GM23338 (cell line): ENCODE results near the gene SORD. TPM values are rescaled to one million over a fixed set of nuclear protein-coding genes. Genes with fewer than 3 reads are reported as not detected.

Experiments
- ATAC-seq: fragments of 200-7000 bp; cut with Tn5 transposase; 3 replicates; pipeline ENCODE4 v1.9.1; 2020
- DNase-seq: peaks from one replicate; pipeline ENCODE4 v3.0.0-alpha.2; 2015; ENCODE audit warnings: low spot score
- H2AFZ ChIP-seq: fragments of 200-600 bp; sonication (generic); 2 replicates; pipeline ENCODE4 v1.8.0; 2016; ENCODE audit warnings: antibody characterized with exemption, mild to moderate bottlenecking, moderate library complexity
- H3F3A ChIP-seq: fragments of 200-600 bp; sonication (generic); replicated peaks from 2 replicates; pipeline ENCODE4 v1.8.0; 2017; ENCODE audit warnings: antibody characterized with exemption, mixed run types, low read depth
- H3K27ac ChIP-seq: fragments of 200-600 bp; sonication (generic); 2 replicates; pipeline ENCODE4 v1.6.1; 2016; ENCODE audit warnings: low read depth
- H3K27me3 ChIP-seq: fragments of 200-600 bp; sonication (generic); 2 replicates; pipeline ENCODE4 v1.8.0; 2016; ENCODE audit warnings: mild to moderate bottlenecking, mixed run types, moderate library complexity; ENCODE audit not compliant: insufficient read depth
- H3K36me3 ChIP-seq: fragments of 200-600 bp; sonication (generic); 2 replicates; pipeline ENCODE4 v1.8.0; 2016; ENCODE audit warnings: mild to moderate bottlenecking; ENCODE audit not compliant: insufficient read depth
- H3K4me1 ChIP-seq: fragments of 200-600 bp; sonication (generic); 2 replicates; pipeline ENCODE4 v1.8.0; 2016; ENCODE audit warnings: mild to moderate bottlenecking, moderate library complexity; ENCODE audit not compliant: insufficient read depth
- H3K4me2 ChIP-seq: fragments of 200-600 bp; sonication (generic); 2 replicates; pipeline ENCODE4 v1.7.1; 2017; ENCODE audit warnings: mixed run types
- H3K4me3 ChIP-seq: fragments of 200-600 bp; sonication (generic); 2 replicates; pipeline ENCODE4 v1.6.1; 2016; ENCODE audit warnings: mixed run types
- H3K79me2 ChIP-seq: fragments of 200-600 bp; sonication (generic); replicated peaks from 2 replicates; pipeline ENCODE4 v1.8.0; 2017; ENCODE audit warnings: mild to moderate bottlenecking; ENCODE audit not compliant: insufficient read depth
- H3K9me2 ChIP-seq: fragments of 200-600 bp; sonication (generic); 2 replicates; pipeline ENCODE4 v1.8.0; 2017; ENCODE audit not compliant: insufficient read depth
- H4K20me1 ChIP-seq: fragments of 200-600 bp; sonication (generic); replicated peaks from 2 replicates; pipeline ENCODE4 v1.8.0; 2017; ENCODE audit warnings: mild to moderate bottlenecking; ENCODE audit not compliant: insufficient read depth
- H3K27ac Mint-ChIP-seq: 2 replicates; pipeline ENCODE4 v1.8.0; 2020; ENCODE audit warnings: inconsistent platforms, mild to moderate bottlenecking, moderate library complexity, mixed read lengths
- H3K27me3 Mint-ChIP-seq: 3 replicates; pipeline ENCODE4 v1.8.0; 2022; ENCODE audit warnings: low read depth, mild to moderate bottlenecking, moderate library complexity, mixed read lengths, inconsistent platforms; ENCODE audit not compliant: insufficient read depth, poor library complexity
- H3K36me3 Mint-ChIP-seq: 3 replicates; pipeline ENCODE4 v1.8.0; 2021; ENCODE audit warnings: low read depth, mild to moderate bottlenecking, inconsistent platforms, moderate library complexity, mixed read lengths
- H3K4me1 Mint-ChIP-seq: 3 replicates; pipeline ENCODE4 v1.8.0; 2020; ENCODE audit warnings: mild to moderate bottlenecking, inconsistent platforms, mixed read lengths
- H3K4me3 Mint-ChIP-seq: 3 replicates; pipeline ENCODE4 v1.8.0; 2021; ENCODE audit warnings: moderate library complexity, mild to moderate bottlenecking, inconsistent platforms, mixed read lengths
- H3K9me3 Mint-ChIP-seq: 3 replicates; pipeline ENCODE4 v1.8.0; 2020; ENCODE audit warnings: moderate library complexity, mild to moderate bottlenecking, inconsistent platforms, mixed read lengths
- ETS1 ChIP-seq: IDR thresholded peaks from 2 replicates; pipeline ENCODE4 v1.6.1; 2016; ENCODE audit warnings: antibody characterized with exemption
- EZH2 ChIP-seq: fragments of 200-600 bp; sonication (generic); IDR thresholded peaks from one replicate; pipeline ENCODE4 v1.8.0; 2017; ENCODE audit warnings: antibody characterized with exemption, mild to moderate bottlenecking, low read depth; ENCODE audit not compliant: unreplicated experiment
- EZH2phosphoT487 ChIP-seq: fragments of 200-600 bp; sonication (generic); IDR thresholded peaks from one replicate; pipeline ENCODE4 v1.8.1; 2018; ENCODE audit warnings: antibody characterized with exemption; ENCODE audit not compliant: unreplicated experiment
- JUNB ChIP-seq: IDR thresholded peaks from one replicate; pipeline ENCODE4 v1.6.1; 2016; ENCODE audit warnings: antibody characterized with exemption; ENCODE audit not compliant: unreplicated experiment
- NANOG ChIP-seq: IDR thresholded peaks from 2 replicates; pipeline ENCODE4 v1.6.1; 2016; ENCODE audit warnings: antibody characterized with exemption, borderline replicate concordance
- POLR2AphosphoS5 ChIP-seq: IDR thresholded peaks from 2 replicates; pipeline ENCODE4 v1.6.1; 2016; ENCODE audit warnings: antibody characterized with exemption, low read depth
- STAT1 ChIP-seq: IDR thresholded peaks from one replicate; pipeline ENCODE4 v1.6.1; 2016; ENCODE audit warnings: antibody characterized with exemption; ENCODE audit not compliant: unreplicated experiment
- ZNF114 ChIP-seq: fragments of 250-450 bp; sonication (Bioruptor Pico); IDR thresholded peaks from 2 replicates; pipeline ENCODE4 v1.5.0; 2020; ENCODE audit warnings: mild to moderate bottlenecking, moderate library complexity
- ZNF331 ChIP-seq: fragments of 250-450 bp; sonication (Bioruptor Pico); IDR thresholded peaks from 2 replicates; pipeline ENCODE4 v1.5.0; 2020; ENCODE audit warnings: low read depth, mild to moderate bottlenecking, moderate library complexity
- polyA plus RNA-seq: library from polyadenylated mRNA; unstranded; fragments of >200 nt; fragmentation: Nextera tagmentation; extraction: Ambion mirVana; gene quantifications from 2 replicates; pipeline ENCODE4 v1.2.1, GENCODE V29; 2016
- total RNA-seq: library from RNA; depleted of rRNA; stranded (reverse); fragments of >200 nt; shearing (Covaris generic); gene quantifications from 2 replicates; pipeline ENCODE4 v1.2.3, GENCODE V29; 2014
- TF ChIP-seq, protein P1 (sequence below): IDR thresholded peaks from one replicate; pipeline ENCODE4 v1.6.1; 2018; ENCODE audit warnings: antibody characterized with exemption; ENCODE audit not compliant: unreplicated experiment
- TF ChIP-seq, protein P2 (sequence below), 2 experiments: fragments of 200-600 bp in 1 of 2; sonication (generic) in 1 of 2; conservative IDR thresholded peaks; 2 replicates each; pipeline versions ENCODE4 v1.5.1 to v1.6.1; 2016 to 2017; ENCODE audit warnings: antibody characterized with exemption in 2 of 2, low read depth in 2 of 2, mild to moderate bottlenecking in 2 of 2, moderate library complexity in 1 of 2

Gene SORD
- total and polyA plus RNA-seq, 2 experiments from 2014 or later = 12.5 to 55.0 TPM

GRCh38 chr15:45112591-45113379, 89.8 kb downstream of the SORD start (continued):
- TF ChIP-seq, protein P1, sequence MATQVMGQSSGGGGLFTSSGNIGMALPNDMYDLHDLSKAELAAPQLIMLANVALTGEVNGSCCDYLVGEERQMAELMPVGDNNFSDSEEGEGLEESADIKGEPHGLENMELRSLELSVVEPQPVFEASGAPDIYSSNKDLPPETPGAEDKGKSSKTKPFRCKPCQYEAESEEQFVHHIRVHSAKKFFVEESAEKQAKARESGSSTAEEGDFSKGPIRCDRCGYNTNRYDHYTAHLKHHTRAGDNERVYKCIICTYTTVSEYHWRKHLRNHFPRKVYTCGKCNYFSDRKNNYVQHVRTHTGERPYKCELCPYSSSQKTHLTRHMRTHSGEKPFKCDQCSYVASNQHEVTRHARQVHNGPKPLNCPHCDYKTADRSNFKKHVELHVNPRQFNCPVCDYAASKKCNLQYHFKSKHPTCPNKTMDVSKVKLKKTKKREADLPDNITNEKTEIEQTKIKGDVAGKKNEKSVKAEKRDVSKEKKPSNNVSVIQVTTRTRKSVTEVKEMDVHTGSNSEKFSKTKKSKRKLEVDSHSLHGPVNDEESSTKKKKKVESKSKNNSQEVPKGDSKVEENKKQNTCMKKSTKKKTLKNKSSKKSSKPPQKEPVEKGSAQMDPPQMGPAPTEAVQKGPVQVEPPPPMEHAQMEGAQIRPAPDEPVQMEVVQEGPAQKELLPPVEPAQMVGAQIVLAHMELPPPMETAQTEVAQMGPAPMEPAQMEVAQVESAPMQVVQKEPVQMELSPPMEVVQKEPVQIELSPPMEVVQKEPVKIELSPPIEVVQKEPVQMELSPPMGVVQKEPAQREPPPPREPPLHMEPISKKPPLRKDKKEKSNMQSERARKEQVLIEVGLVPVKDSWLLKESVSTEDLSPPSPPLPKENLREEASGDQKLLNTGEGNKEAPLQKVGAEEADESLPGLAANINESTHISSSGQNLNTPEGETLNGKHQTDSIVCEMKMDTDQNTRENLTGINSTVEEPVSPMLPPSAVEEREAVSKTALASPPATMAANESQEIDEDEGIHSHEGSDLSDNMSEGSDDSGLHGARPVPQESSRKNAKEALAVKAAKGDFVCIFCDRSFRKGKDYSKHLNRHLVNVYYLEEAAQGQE = no peak
- no peak for TF ChIP-seq POLR2AphosphoS5

DNA sequence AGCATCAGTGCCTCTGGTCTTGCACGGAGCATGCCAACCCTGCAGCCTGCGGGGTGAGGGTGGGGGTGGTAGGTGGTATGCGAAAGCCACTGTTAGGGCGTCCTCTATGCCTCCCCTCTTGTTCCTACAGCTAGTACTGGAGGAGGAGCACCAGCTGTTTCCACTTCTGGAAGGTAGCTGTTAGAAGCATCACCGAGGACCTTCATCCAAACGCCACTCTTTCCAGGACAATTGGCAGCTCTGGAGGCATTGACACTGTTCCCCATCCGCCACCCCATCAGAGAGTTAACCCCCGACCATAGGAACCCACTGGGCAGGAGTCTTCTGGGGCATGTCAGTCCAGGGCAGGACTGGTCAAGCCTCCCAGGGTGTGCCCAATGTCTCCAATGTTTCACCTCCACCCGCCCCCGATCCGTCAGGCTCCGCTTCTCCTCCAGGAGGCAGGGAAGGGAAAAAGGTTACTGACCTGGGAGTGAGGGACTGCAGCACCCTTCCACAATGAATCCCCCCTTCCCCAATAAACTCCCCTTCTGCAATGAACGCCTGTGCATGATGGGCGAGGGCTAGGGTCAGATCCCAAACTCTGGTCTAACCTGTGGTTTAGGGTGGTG, 90.5 kb downstream of the SORD start:
- no peak overlapping the region for H3K27ac Mint-ChIP-seq
- H3K27ac ChIP-seq = no peak overlapping the region
- H3K4me1 ChIP-seq = peaks cover 40% of the 10 kb centered on the region
- peaks cover 12% of the 10 kb centered on the region for H3K9me3 Mint-ChIP-seq
- H3K27me3 ChIP-seq = peaks cover 98% of the 10 kb centered on the region
- peaks cover 4% of the 10 kb centered on the region; the same call in 1 of the 2 replicates for H4K20me1 ChIP-seq
- peaks cover 89% of the 10 kb centered on the region for H3K27me3 Mint-ChIP-seq
- ATAC-seq = no peak; the same call in 2 of the 3 replicates
- no peaks in the 10 kb centered on the region for H3F3A ChIP-seq
- peak overlapping the region; percentile 88 for H3K4me2 ChIP-seq
- H3K4me1 Mint-ChIP-seq = peaks cover 27% of the 10 kb centered on the region
- H3K9me2 ChIP-seq = no peaks in the 10 kb centered on the region
- DNase-seq = no peak
- no peaks in the 10 kb centered on the region for H3K79me2 ChIP-seq
- no peaks in the 10 kb centered on the region for H3K36me3 ChIP-seq
- H2AFZ ChIP-seq = peak overlapping the region; percentile 93
- H3K4me3 Mint-ChIP-seq = peak overlapping the region; percentile 58
- H3K36me3 Mint-ChIP-seq = no peaks in the 10 kb centered on the region; the same call in 2 of the 3 replicates
- peak overlapping the region; percentile 58 for H3K4me3 ChIP-seq
- TF ChIP-seq STAT1 (no peak), ETS1 (no peak), ZNF331 (CRISPR knock-in tag) (no peak), NANOG (no peak), JUNB (no peak), EZH2 (no peak), EZH2phosphoT487 (no peak), ZNF114 (CRISPR knock-in tag) (no peak), POLR2AphosphoS5 (no peak)
- TF ChIP-seq, protein P2, sequence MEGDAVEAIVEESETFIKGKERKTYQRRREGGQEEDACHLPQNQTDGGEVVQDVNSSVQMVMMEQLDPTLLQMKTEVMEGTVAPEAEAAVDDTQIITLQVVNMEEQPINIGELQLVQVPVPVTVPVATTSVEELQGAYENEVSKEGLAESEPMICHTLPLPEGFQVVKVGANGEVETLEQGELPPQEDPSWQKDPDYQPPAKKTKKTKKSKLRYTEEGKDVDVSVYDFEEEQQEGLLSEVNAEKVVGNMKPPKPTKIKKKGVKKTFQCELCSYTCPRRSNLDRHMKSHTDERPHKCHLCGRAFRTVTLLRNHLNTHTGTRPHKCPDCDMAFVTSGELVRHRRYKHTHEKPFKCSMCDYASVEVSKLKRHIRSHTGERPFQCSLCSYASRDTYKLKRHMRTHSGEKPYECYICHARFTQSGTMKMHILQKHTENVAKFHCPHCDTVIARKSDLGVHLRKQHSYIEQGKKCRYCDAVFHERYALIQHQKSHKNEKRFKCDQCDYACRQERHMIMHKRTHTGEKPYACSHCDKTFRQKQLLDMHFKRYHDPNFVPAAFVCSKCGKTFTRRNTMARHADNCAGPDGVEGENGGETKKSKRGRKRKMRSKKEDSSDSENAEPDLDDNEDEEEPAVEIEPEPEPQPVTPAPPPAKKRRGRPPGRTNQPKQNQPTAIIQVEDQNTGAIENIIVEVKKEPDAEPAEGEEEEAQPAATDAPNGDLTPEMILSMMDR (conservative IDR thresholded peaks at IDR 0.05; ENCODE audit: low read depth in 2 of 2) = no peak
